ENCODE measurements around the gene DNAJC19.

DNAJC19 gene

DNA sequence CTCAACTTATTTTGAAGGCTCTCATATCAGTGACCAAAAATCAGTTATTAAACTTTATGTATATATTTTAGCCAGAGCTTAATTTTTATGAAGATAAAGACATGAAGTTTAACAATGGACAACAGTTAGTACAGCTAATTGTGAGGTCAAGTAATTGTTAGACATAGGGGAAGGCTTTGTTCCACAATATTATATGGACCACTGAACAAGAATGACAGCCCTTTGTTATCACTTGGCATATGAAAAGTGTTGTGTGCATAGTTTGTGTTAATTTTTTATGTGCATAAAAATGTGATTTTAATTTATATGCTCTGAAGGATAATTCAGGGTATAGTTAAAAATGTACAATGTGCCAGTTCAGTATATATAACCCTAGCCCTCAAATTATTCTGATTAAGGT is 12.0 kb downstream of the DNAJC19 start:
- no peak overlapping the region for H3K4me3 ChIP-seq (ENCODE audit: low read depth, low read length)
- H3K27ac ChIP-seq: no peak overlapping the region
- peaks cover 31% of the 10 kb centered on the region for H3K36me3 ChIP-seq
- no peak for DNase-seq
- TF ChIP-seq, protein P1, sequence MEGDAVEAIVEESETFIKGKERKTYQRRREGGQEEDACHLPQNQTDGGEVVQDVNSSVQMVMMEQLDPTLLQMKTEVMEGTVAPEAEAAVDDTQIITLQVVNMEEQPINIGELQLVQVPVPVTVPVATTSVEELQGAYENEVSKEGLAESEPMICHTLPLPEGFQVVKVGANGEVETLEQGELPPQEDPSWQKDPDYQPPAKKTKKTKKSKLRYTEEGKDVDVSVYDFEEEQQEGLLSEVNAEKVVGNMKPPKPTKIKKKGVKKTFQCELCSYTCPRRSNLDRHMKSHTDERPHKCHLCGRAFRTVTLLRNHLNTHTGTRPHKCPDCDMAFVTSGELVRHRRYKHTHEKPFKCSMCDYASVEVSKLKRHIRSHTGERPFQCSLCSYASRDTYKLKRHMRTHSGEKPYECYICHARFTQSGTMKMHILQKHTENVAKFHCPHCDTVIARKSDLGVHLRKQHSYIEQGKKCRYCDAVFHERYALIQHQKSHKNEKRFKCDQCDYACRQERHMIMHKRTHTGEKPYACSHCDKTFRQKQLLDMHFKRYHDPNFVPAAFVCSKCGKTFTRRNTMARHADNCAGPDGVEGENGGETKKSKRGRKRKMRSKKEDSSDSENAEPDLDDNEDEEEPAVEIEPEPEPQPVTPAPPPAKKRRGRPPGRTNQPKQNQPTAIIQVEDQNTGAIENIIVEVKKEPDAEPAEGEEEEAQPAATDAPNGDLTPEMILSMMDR (IDR thresholded peaks at IDR 0.05; ENCODE audit: low read depth, low read length): no peak
- H3K27me3 ChIP-seq (ENCODE audit: insufficient read depth, low read depth, severe bottlenecking): no peaks in the 10 kb centered on the region
- no peaks in the 10 kb centered on the region for H3K9me3 ChIP-seq (ENCODE audit: severe bottlenecking)

DNA sequence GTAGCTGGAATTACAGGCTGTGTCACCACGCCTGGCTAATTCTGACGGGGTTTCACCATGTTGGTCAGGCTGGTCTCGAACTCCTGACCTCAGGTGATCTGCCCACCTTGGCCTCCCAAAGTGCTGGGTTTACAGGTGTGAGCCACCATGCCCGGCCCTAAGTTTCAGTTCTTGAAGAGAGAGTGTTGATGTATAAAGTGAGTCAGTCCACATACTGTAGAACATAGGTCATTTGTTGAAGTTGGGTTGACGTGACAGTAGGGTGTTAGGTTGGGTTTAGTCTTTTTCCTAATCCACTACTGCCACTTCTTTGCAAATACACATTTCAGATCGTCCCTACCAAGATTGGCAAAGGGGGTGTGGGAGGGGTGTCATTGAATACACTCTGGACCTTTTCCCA is 15.2 kb downstream of the DNAJC19 start:
- Histone ChIP-seq H3K27ac (no peak overlapping the region), H3K4me3 (ENCODE audit: low read depth, low read length) (no peak overlapping the region), H3K36me3 (peaks cover 58% of the 10 kb centered on the region), H3K9me3 (ENCODE audit: severe bottlenecking) (no peaks in the 10 kb centered on the region), H3K27me3 (ENCODE audit: insufficient read depth, low read depth, severe bottlenecking) (no peaks in the 10 kb centered on the region)
- no peak for DNase-seq
- TF ChIP-seq, protein P1 (IDR thresholded peaks at IDR 0.05; ENCODE audit: low read depth, low read length): no peak

GRCh38 chr3:180973543-180973942 is 16.0 kb downstream of the DNAJC19 start:
- H3K27ac ChIP-seq: no peak overlapping the region
- DNase-seq: no peak
- H3K36me3 ChIP-seq: peaks cover 65% of the 10 kb centered on the region
- H3K9me3 ChIP-seq (ENCODE audit: severe bottlenecking): no peaks in the 10 kb centered on the region
- H3K27me3 ChIP-seq (ENCODE audit: insufficient read depth, low read depth, severe bottlenecking): no peaks in the 10 kb centered on the region
- TF ChIP-seq, protein P1 (IDR thresholded peaks at IDR 0.05; ENCODE audit: low read depth, low read length): no peak
- H3K4me3 ChIP-seq (ENCODE audit: low read depth, low read length): no peak overlapping the region

DNA sequence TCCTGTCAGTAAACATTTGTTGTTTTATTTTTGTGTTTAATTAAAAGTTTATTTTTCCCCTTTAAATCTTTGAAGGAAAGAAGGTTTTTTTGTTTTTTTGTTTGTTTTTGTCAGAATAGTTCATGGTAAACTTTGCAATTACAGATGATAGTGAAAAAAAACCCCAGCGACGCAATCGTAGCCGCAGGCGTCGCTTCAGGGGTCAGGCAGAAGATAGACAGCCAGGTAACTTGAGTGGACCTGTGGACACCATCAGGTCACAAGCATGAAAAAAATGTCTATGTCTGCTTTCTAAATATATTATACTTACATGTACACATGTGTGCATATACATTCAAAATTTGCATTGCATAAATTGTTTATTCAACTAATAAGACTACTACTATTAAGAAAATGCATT is 18.6 kb downstream of the DNAJC19 start:
- Histone ChIP-seq H3K27ac (no peak overlapping the region), H3K4me3 (ENCODE audit: low read depth, low read length) (no peak overlapping the region), H3K9me3 (ENCODE audit: severe bottlenecking) (no peaks in the 10 kb centered on the region), H3K27me3 (ENCODE audit: insufficient read depth, low read depth, severe bottlenecking) (no peaks in the 10 kb centered on the region), H3K36me3 (peaks cover 81% of the 10 kb centered on the region)
- no peak for DNase-seq
- TF ChIP-seq, protein P1 (IDR thresholded peaks at IDR 0.05; ENCODE audit: low read depth, low read length): no peak

DNA sequence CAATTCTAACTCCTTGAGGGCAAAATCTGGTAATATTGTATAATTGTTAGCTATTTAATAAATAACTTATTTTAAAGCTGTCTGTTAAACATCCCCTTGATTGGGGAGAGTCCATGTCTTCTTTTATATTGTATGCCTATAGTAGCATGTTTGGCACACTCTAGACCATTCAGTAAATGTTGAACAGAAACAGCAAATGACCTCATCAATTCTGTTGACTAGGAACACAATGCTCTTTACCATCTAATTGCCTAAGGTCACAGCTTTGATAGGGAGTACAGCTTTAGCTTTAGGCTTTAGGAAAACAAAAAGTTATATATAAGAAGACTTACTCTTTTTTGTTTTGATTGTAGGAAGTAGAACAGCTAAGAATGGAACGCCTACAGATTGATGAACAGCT is 27.0 kb downstream of the DNAJC19 start:
- TF ChIP-seq, protein P1 (IDR thresholded peaks at IDR 0.05; ENCODE audit: low read depth, low read length): no peak
- DNase-seq: no peak

DNA sequence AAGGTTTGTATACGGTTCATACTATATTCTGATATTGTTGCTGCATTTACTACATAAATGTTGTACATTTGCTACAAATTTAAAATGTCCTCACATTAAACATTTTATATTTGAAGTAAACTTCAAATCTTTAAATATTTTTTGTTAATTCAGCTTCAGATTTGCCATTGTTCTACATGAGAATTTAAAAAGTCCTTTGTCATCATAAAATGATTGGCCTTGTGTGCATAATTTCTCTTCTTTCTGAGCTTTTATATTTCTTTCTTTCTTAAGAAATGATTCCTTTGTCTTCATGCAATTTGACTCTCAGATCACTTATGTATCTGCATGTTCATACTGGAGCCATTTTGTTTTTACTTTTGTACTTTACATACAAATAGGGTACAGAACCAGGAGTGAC is 28.0 kb downstream of the DNAJC19 start:
- no peak overlapping the region for H3K4me3 ChIP-seq (ENCODE audit: low read depth, low read length)
- no peaks in the 10 kb centered on the region for H3K27me3 ChIP-seq (ENCODE audit: insufficient read depth, low read depth, severe bottlenecking)
- DNase-seq: no peak
- H3K36me3 ChIP-seq: peaks cover 67% of the 10 kb centered on the region
- H3K9me3 ChIP-seq (ENCODE audit: severe bottlenecking): no peaks in the 10 kb centered on the region
- TF ChIP-seq, protein P1 (IDR thresholded peaks at IDR 0.05; ENCODE audit: low read depth, low read length): no peak
- H3K27ac ChIP-seq: no peak overlapping the region

More for the DNA sequence above, 27.0 kb downstream of the DNAJC19 start:
- peaks cover 67% of the 10 kb centered on the region for H3K36me3 ChIP-seq
- no peak overlapping the region for H3K4me3 ChIP-seq (ENCODE audit: low read depth, low read length)
- H3K9me3 ChIP-seq (ENCODE audit: severe bottlenecking): no peaks in the 10 kb centered on the region
- no peaks in the 10 kb centered on the region for H3K27me3 ChIP-seq (ENCODE audit: insufficient read depth, low read depth, severe bottlenecking)
- no peak overlapping the region for H3K27ac ChIP-seq

Data from WERI-Rb-1 (cell line).